Endothelial cell (in vitro differentiated cells): ENCODE data around the gene SAMD13. TPM values are rescaled to one million over a fixed set of nuclear protein-coding genes. Genes with fewer than 3 reads are reported as not detected.

Experiments used
- DNase-seq: peaks from one replicate; pipeline ENCODE4 v3.0.0; 2021; ENCODE audit warnings: low spot score
- H3K27ac Mint-ChIP-seq: one replicate; pipeline ENCODE4 v1.8.0; 2021; ENCODE audit warnings: mixed read lengths, inconsistent platforms; ENCODE audit not compliant: unreplicated experiment
- H3K27me3 Mint-ChIP-seq: one replicate; pipeline ENCODE4 v1.8.0; 2021; ENCODE audit warnings: mild to moderate bottlenecking, moderate library complexity, mixed read lengths, inconsistent platforms; ENCODE audit not compliant: unreplicated experiment
- H3K36me3 Mint-ChIP-seq: one replicate; pipeline ENCODE4 v1.8.0; 2021; ENCODE audit warnings: mild to moderate bottlenecking, low read depth, mixed read lengths, inconsistent platforms; ENCODE audit not compliant: unreplicated experiment
- H3K4me1 Mint-ChIP-seq: one replicate; pipeline ENCODE4 v1.8.0; 2021; ENCODE audit warnings: mild to moderate bottlenecking, mixed read lengths, inconsistent platforms; ENCODE audit not compliant: unreplicated experiment
- H3K4me3 Mint-ChIP-seq: one replicate; pipeline ENCODE4 v1.8.0; 2021; ENCODE audit warnings: mild to moderate bottlenecking, mixed read lengths, inconsistent platforms; ENCODE audit not compliant: unreplicated experiment
- H3K9me3 Mint-ChIP-seq: one replicate; pipeline ENCODE4 v1.8.0; 2021; ENCODE audit warnings: mixed read lengths, inconsistent platforms; ENCODE audit not compliant: unreplicated experiment
- total RNA-seq: library from RNA; stranded (reverse); fragmentation: NEBNext Ultra II Directional; extraction: Animal tissue kit (Norgen Biotek cat#: 25700); gene quantifications from one replicate; pipeline ENCODE4 v1.2.1, GENCODE V29; 2021; ENCODE audit not compliant: unreplicated experiment
- TF ChIP-seq, protein P1 (sequence below): fragments of 200-600 bp; sonication (generic); IDR thresholded peaks from one replicate; pipeline ENCODE4 v1.5.0; 2021; ENCODE audit warnings: antibody characterized with exemption; ENCODE audit not compliant: unreplicated experiment

The SAMD13 gene
- total RNA-seq, 1 donor from 2014 or later = 1.8 TPM

DNA sequence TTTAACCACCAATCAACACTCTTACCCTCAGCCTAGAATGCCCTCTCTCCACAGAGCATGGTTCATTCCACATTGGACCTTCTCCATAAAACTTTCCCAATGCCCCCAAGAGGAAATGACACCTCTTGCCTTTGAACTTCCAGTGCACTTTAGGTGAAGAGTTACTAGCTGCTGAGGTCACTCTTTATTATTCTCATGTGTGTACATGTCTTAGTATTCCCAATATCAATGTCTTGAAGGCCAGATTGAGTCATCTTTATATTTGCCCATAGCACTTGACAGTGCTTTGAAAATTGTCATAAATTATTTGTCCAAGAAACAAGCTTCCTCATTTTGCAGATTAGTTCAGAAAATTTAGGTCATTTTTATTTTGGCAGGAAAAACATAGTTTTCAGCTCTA, 88.7 kb downstream of the SAMD13 start:
- Mint-ChIP-seq H3K27me3 (no peaks in the 10 kb centered on the region), H3K36me3 (no peaks in the 10 kb centered on the region), H3K27ac (no peak overlapping the region), H3K9me3 (no peaks in the 10 kb centered on the region), H3K4me3 (no peak overlapping the region), H3K4me1 (no peaks in the 10 kb centered on the region)
- TF ChIP-seq, protein P1, sequence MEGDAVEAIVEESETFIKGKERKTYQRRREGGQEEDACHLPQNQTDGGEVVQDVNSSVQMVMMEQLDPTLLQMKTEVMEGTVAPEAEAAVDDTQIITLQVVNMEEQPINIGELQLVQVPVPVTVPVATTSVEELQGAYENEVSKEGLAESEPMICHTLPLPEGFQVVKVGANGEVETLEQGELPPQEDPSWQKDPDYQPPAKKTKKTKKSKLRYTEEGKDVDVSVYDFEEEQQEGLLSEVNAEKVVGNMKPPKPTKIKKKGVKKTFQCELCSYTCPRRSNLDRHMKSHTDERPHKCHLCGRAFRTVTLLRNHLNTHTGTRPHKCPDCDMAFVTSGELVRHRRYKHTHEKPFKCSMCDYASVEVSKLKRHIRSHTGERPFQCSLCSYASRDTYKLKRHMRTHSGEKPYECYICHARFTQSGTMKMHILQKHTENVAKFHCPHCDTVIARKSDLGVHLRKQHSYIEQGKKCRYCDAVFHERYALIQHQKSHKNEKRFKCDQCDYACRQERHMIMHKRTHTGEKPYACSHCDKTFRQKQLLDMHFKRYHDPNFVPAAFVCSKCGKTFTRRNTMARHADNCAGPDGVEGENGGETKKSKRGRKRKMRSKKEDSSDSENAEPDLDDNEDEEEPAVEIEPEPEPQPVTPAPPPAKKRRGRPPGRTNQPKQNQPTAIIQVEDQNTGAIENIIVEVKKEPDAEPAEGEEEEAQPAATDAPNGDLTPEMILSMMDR = no peak
- DNase-seq = no peak

DNA sequence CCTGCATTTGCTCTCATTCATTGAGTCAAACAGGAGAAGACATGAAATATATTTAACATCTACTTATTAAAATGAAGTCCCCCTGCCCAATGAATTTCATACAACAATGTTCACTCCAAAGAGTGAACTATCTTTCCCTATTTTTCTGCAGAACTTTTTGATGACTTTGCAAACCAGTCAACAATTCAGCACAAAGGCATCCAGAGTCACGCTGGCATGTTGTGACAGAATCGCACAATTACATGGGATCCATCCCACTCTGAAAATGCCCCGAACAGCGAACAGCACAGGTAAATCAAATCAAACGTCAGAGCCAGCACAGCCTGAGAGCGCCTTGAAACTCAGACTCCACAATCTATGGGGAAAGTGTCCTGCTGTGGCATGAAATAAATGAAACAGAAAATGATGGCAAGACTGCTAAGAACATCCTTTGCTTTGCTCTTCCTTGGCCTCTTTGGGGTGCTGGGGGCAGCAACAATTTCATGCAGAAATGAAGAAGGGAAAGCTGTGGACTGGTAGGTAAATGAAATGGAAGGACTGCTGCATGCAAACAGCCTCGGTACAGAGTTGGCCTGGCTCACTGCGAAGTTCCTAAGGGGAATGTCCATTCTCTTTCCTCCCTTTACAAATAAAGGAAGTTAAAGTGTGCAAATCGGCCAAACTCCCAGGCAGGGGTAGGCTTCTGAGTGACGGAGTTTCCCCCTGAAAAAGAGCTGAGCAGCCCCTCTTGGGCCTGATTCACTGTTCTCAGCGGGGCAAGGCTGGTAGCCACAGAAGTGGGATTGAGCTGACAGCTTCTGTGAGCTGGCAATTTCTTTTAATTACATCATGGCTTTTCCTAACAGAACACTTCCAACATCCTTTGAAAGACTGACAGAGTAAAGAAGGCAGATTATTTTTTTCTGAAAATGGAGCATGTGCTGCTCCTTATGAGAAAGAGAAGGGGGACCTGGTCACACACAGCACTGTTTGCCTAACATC, 97.0 kb downstream of the SAMD13 start, which contains the start of gene DNASE2B:
Gene DNASE2B, plus strand, starts transcription at position 310 of the 981 bp plus-strand sequence. Its CDS starts 81 bp downstream, at position 391.
- no peak for DNase-seq
- H3K27ac Mint-ChIP-seq = no peak within 1 kb of the TSS
- no peaks in the 10 kb centered on the region for H3K4me1 Mint-ChIP-seq
- TF ChIP-seq, protein P1 = no peak
- H3K4me3 Mint-ChIP-seq = no peak within 1 kb of the TSS
- no peaks in the 10 kb centered on the region for H3K9me3 Mint-ChIP-seq
- peaks cover 2% of the 10 kb centered on the region for H3K27me3 Mint-ChIP-seq
- H3K36me3 Mint-ChIP-seq = no peaks in the 10 kb centered on the region

Other genes starting within 250 kb of the SAMD13 start
- gene PRKACB, start 157.4 kb upstream of the SAMD13 start, total RNA-seq = 19.7 TPM
- not detected for gene DNASE2B, start 96.8 kb downstream of the SAMD13 start, total RNA-seq
- 18.4 TPM for gene RPF1, start 177.6 kb downstream of the SAMD13 start, total RNA-seq
- gene SPATA1, start 204.7 kb downstream of the SAMD13 start, total RNA-seq = 1.2 TPM
- 144 TPM for gene GNG5, start 204.9 kb downstream of the SAMD13 start, total RNA-seq